ENCODE measurements around the gene MBTPS1.

MBTPS1 gene

DNA sequence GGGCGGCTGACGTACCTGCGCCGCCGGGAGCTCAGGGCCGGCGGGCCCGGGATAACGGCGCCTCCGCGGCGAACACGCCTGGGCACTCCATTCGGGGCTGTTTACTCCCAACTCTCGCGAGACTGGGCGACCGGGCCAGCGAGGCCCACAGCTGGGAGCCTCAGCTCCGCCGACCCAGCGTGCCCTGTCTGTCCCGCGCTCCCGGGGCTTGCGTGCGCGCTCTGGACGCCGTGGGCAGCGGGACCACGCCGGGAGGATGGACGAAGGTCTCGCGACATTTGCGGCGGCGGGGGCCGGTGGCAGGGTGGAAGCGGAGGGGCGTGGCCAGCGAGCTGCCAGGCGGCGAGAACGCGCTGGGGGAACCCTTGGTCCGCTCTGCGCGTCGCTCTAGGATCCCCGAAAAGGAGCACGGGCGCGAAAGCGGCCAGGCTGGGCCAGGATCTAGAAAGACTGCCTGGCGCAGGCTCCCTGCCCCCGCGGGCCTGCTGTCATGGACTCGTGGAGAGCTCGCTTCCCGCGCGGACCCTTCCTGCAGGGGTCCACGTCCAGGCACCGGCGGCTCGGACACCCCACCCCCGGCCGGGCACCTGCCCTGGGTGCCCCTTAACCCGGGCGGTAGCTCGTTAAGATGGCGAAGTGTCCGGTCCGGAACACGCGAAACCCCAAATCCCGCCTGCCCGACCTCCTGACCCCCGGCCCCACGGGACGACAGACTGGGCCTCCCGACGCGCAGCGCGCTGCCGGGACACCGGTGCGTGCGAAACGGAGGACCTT is at the start of gene MBTPS1:
Gene MBTPS1, minus strand, starts transcription at position 223 of the 774 bp plus-strand sequence. CDS start 15,159 bp downstream, outside the sequence.
- DNase-seq, result peak; percentile 79

DNA sequence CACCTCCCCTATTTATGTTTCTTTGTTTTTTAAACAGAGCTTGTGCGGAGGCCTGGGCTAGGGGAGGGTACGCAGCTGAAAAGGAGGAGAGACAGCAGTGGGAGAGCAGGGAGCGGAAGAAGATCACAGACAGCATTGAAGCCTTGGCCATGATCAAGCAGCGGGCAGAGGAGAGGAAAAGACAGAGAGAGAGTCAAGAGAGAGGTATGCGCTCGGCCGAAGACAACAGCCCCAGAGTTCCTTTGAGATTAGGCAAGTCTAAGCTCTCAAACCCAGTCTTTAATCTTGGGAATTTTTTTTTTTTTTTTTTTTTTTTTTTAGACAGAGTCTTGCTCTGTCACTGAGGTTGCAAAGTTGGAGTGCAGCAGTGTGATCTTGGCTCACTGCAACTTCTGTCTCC is 49.0 kb upstream of the MBTPS1 start:
- DNase-seq, result no peak

DNA sequence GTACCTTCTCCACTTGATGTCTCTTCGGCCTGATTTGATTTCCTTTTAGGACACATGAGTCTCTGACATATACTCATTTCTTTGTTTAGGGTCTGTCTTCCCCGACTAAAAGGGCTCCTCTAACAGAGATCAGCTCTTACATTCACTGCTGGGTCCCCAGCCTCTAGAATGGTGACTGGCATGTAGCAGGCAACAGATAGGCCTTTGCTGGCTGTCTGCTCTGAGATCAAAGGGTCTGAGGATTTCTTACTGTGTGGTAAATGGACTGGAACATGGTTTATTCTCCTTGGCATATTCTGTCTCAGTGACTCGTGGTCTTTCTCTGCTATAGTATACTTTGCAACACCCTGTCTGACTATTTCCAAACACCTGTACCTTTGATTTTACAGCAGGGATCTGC is 45.1 kb upstream of the MBTPS1 start:
- no peak for DNase-seq

DNA sequence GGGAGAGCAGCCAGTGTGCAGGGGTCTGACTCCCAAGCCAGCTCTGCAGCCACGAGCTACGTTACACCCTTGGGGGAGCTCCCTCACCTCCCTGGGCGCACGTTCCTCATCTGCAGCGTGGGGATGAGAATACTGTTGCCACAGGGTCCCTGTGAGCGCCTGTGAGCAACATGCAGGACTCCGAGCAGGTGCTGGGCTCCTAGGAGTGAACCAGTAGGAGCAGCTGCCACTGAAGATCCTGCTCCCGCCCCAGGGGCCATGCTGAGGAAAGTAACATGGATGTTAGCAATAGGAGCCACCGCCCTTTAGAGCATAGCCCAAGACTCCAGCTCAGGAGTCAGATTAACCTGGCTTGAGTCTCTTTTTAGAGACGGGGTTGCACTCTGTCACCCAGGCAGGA is 44.3 kb upstream of the MBTPS1 start:
- DNase-seq, result no peak

DNA sequence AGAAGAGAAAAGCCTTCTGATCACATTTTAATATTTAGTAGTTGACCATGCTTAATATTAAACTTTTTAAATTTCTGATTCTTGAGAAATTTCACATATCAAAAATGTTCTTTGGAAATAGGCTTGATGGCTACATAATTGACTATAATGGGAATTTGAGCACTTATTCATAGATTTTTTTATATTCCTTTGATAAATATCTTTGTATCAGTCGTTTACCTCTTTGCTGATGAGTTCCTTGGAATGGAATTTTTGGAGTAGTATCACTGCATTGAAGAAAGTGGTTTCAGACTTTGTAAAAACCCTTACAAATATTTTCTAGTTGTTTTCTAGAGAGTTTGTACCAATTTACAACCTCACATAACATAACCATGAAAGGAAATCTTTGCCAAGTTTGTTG is 43.1 kb upstream of the MBTPS1 start:
- no peak for DNase-seq

GRCh38 chr16:84159007-84159406 is 42.3 kb upstream of the MBTPS1 start:
- DNase-seq, result no peak

- no peak for DNase-seq
Measured at GRCh38 chr16:84156342-84156784, 39.6 kb upstream of the MBTPS1 start.

DNA sequence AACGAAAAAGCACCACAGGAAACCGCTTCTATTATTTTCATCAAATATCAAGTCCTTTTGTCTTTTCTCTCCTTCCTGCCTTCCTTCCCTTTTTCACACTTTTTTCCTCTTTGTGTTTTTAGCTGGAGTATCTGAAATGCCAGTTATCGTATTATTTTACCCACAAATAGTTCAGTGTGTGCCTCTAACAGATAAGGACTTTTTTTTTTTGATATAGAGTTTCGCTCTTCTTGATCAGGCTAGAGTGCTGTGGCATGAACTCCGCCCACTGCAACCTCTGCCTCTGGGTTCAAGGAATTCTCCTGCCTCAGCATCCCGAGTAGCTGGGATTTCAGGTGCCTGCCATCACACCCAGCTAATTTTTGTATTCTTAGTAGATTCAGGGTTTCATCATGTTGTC is 39.0 kb upstream of the MBTPS1 start:
- DNase-seq, result no peak

DNA sequence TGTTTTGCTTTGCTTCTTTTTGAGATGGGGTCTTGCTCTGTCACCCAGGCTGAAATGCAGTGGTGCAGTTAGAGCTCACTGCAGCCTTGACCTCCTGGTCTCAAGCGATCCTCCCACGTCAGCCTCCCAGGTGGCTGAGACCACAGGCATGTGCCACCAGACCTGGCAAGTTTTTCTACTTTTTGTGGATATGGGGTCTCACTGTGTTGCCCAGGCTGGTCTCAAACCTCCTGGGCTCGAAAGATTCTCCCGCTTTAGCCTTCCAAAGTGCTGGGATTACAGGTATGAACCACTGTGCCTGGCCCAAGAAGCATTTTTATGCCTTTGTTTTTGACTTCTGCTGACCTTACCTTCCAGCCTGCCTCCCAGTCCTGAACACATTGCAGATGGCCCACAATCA is 38.5 kb upstream of the MBTPS1 start:
- DNase-seq, result no peak

- no peak for DNase-seq
Measured at GRCh38 chr16:84153660-84154214, 37.0 kb upstream of the MBTPS1 start.

GRCh38 chr16:84150926-84151325 is 34.2 kb upstream of the MBTPS1 start:
- no peak for DNase-seq

DNA sequence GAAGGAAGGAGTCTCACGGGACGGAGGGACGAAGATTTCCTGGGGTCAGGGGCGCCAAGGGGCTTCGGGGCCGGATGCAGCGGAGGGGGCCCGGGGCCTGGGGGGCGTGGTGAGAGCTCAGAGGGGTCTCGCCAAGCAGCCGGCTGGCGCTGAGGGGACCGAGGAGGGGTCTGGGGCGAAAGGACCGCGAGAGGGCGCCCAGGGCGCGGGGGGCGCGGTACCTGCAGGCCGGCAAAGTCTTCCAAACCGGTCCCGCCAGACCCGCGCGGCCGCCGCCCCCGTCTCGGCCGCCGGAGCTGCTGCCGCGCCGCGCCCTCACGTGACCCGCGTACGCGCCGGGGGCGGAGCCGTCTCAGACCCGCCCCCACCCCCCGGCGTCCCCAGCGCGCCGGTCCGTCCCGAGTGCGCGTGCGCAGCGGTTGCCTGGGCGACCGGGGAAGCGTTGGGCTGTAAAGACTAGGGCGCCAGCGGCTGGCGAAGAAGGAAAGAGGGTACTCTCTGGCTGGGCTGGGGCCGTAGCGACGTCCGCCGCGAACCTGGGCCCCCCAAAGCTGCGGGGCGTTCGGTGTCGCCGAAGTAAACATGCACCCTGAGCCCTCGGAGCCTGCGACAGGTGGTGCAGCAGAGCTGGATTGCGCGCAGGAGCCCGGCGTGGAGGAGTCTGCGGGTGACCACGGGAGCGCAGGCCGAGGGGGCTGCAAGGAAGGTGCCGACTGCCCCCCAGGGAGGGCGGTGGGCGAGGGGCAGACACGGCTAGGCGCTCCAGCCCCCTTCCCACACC is 28.3 kb upstream of the MBTPS1 start, which contains the start of the genes DNAAF1 and HSDL1:
Gene DNAAF1, plus strand, starts transcription at position 450 of the 781 bp plus-strand sequence. Its CDS starts 133 bp downstream, at position 583.
Gene HSDL1, minus strand, starts transcription at position 319 of the 781 bp plus-strand sequence. CDS start 13,856 bp downstream, outside the sequence.
- DNase-seq, result peak; percentile 33

DNA sequence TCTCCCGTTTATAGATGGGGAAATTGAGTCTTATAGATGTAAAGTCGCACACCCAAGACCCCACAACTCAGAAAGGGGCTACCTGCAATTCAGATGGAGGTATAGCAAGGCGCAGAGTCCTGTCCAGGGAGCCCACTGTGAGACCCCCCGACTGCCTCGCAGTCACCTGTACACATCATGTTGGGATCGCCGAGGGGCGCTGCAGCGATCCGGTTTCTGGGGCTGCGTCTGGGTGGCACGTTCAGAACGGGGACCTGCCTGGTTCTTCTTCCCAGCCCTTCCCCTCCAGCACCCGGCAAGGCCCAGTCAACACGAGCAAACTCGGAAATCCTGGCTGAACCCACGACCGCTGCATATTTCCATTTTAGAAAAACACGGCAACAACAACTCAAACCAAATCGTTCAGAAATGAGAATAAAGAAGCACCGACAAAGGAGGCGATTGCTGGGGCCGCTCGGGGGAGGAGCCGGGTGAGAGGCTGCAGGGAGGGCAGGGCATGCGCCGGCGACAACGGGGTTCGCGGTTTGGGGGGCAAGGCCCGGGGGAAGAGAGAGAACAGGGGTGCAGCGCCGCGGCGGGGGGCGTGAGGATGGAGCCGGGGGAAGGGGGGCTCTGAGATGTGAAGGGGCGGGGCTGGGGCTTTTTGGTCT is 27.6 kb upstream of the MBTPS1 start:
- no peak for DNase-seq

DNA sequence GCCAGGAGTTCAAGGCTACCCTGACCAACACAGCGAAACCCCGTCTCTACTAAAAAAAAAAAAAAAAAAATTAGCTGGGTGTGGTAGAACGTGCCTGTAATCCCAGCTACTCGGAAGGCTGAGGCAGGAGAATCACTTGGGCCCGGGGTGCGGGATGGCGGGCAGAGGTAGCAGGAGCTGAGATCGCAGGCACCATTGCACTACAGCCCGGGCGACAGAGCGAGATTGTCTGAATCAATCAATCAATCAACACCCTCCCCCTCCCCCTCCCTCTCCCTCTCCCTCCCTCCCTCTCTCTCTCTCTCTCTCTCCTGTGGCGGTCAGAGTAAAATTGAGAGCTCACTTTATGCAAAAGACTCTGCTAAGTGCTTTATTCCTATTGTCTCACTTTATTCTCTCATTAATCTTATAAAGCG is 27.1 kb upstream of the MBTPS1 start:
- no peak for DNase-seq

DNA sequence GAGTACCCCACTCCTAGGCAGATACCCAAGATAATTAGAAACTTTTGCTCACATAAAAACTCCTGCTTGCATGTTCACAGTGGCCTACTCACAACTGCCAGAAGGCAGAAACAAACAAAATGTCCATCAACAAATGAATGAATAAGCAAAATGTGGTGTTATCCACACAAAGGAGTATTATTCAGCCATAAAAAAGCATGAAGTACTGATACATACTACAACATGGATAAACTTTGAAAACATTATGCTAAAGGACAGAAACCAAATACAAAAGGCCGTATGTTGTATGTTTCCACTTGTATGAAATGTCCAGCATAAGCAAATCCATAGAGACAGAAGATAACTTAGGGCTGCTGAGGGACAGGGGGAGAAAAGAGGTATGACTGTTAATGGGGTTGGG is 26.3 kb upstream of the MBTPS1 start:
- no peak for DNase-seq

- DNase-seq, result no peak
Measured at GRCh38 chr16:84141143-84141670, 24.5 kb upstream of the MBTPS1 start.

- DNase-seq, result no peak
Measured at GRCh38 chr16:84139628-84140258, 23.0 kb upstream of the MBTPS1 start.

DNA sequence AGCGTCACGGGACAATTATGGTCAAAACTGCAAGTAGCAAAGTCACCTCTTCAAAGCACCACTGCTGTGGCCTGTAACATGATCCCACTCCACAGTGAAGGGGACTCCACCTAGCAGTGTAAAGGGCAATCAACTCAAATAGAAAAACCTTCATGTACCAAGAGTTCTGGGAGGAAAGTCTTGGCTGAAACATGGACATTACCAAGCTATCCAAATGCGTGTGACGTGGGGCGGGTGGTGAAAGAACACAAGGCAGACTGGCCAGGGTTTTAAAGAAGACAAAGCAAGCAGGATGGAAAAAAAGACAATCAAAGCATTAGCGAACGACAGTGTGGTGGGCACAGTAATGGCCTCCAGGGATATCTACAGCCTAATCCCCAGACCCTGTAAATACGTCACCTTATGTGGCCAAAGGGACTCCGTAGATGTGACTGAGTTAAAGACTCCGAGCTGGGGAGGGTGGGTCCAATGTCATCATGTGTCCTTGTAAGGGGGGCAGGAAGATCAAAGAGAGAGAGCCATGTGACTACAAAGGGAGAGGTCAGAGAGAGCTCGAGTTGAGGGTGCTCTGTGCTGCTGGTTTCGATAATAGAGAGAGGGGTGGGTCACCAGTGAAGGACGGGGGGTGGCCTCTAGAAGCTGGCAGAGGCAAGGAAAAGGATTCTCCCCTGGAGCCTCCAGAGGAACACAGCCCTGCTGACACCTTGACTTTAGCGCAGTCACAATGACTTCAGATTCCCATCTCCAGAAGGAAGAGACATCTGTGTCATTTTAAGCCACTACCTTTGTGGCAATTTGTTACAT is 22.3 kb upstream of the MBTPS1 start:
- DNase-seq, result no peak

DNA sequence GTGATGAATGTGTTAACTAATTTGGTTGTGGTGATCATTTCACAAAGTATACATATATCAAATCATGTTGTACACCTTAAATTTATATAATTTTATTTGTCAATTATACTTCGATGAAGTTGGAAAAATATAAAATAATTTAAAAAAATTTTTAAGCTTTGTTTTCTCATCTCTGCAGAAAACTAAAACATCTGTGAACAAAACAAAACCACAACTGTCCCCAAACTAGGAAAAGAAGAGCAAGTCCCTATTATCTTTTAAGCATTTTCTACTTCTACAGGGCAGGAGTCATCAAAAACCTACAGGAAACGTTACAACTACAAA is 21.7 kb upstream of the MBTPS1 start:
- no peak for DNase-seq

DNA sequence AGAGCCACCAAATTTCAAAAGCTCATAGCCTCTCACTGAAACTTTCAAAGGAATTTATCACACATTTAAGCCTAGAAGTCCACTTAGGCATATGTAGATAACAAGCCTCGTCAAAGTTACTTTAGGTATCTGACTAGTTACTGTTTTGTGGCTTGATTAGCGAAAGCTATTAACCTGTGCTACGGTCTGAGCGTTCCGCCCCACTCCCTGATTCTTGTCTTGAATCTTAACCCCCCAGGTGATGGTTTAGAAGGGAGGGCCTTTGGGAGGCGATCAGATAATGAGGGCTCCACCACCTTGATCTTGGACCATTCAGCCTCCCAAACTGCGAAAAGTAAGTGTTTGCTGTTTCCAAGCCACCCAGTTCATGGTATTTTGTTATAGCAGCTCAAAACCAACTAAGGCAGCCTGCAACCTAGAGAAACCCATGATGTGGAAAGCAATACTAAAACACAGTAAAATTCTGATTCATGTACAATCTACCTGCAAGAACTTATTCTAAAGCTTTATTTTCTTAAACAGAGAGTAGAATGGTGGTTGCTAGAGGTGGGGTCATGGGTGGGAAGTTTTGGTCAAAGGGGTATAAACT is 21.1 kb upstream of the MBTPS1 start:
- no peak for DNase-seq

GRCh38 chr16:84137287-84137686 is 20.5 kb upstream of the MBTPS1 start:
- no peak for DNase-seq

Measured in NCI-H526 treated with DMSO at 0.1 percent for 48 hours (cell line).